DMS79 treated with DMSO at 0.1 percent for 48 hours (cell line): ENCODE measurements around the gene RASA3.
A peak's percentile ranks its signal among the peaks of the same experiment; 100 is the strongest.
"Not testable (repeated sequence)": the region's sequence is repeated elsewhere in the genome, so short reads cannot be mapped to it uniquely, and the experiment has no call there.

Source experiments
- DNase-seq: peaks from one replicate; lab custom pipeline; 2025; lab: John Stamatoyannopoulos, UW

Gene RASA3

GRCh38 chr13:114155926-114156883 lies 23.8 kb upstream of the RASA3 start:
- DNase-seq, result no peak

GRCh38 chr13:114155320-114155719 lies 22.9 kb upstream of the RASA3 start:
- no peak for DNase-seq

GRCh38 chr13:114154476-114154875 lies 22.1 kb upstream of the RASA3 start:
- DNase-seq, result no peak

GRCh38 chr13:114153485-114154080 lies 21.2 kb upstream of the RASA3 start:
- DNase-seq, result no peak

GRCh38 chr13:114152831-114153371 lies 20.5 kb upstream of the RASA3 start:
- DNase-seq, result no peak

GRCh38 chr13:114152285-114152645 lies 19.8 kb upstream of the RASA3 start:
- no peak for DNase-seq

GRCh38 chr13:114151565-114152284 lies 19.3 kb upstream of the RASA3 start:
- peak; percentile 53 for DNase-seq

GRCh38 chr13:114151031-114151430 lies 18.6 kb upstream of the RASA3 start:
- DNase-seq, result no peak

- peak; percentile 95 for DNase-seq
Measured at GRCh38 chr13:114149774-114150740, 17.6 kb upstream of the RASA3 start.

- not testable (repeated sequence) for DNase-seq
Measured at GRCh38 chr13:114148886-114149285, 16.5 kb upstream of the RASA3 start.

- DNase-seq, result no peak
Measured at GRCh38 chr13:114148521-114148855, 16.1 kb upstream of the RASA3 start.

- no peak for DNase-seq
Measured at GRCh38 chr13:114147803-114148520, 15.5 kb upstream of the RASA3 start.

GRCh38 chr13:114146629-114147028 lies 14.2 kb upstream of the RASA3 start:
- DNase-seq, result no peak

GRCh38 chr13:114146173-114146572 lies 13.8 kb upstream of the RASA3 start:
- no peak for DNase-seq

GRCh38 chr13:114145722-114146121 lies 13.3 kb upstream of the RASA3 start:
- DNase-seq, result no peak

- DNase-seq, result peak; percentile 59
Measured at GRCh38 chr13:114145256-114145655, 12.8 kb upstream of the RASA3 start.

GRCh38 chr13:114144606-114145244 lies 12.3 kb upstream of the RASA3 start:
- DNase-seq, result no peak

GRCh38 chr13:114143806-114144605 lies 11.6 kb upstream of the RASA3 start:
- DNase-seq, result no peak
